T-helper 22 cell (primary cell): ENCODE measurements around the gene PARD6B.

Source experiments
- DNase-seq: peaks from one replicate; pipeline ENCODE4 v3.0.0-alpha.2; 2020; ENCODE audit warnings: low read depth

PARD6B gene

GRCh38 chr20:50724112-50724725 is 7.2 kb upstream of the PARD6B start:
- DNase-seq = no peak

GRCh38 chr20:50724851-50725723 is 6.3 kb upstream of the PARD6B start:
- DNase-seq = no peak

GRCh38 chr20:50725724-50726005 is 5.7 kb upstream of the PARD6B start:
- no peak for DNase-seq

GRCh38 chr20:50726955-50727791 is 4.2 kb upstream of the PARD6B start:
- no peak for DNase-seq

- no peak for DNase-seq
Measured at GRCh38 chr20:50727792-50728485, 3.4 kb upstream of the PARD6B start.

- no peak for DNase-seq
Measured at GRCh38 chr20:50728486-50728980, 2.8 kb upstream of the PARD6B start.

- no peak for DNase-seq
Measured at GRCh38 chr20:50728981-50729874, 2.2 kb upstream of the PARD6B start.

GRCh38 chr20:50729901-50730764 is 1.2 kb upstream of the PARD6B start:
- DNase-seq = no peak

GRCh38 chr20:50730765-50731054 is 670 bp upstream of the PARD6B start:
- no peak for DNase-seq

GRCh38 chr20:50731930-50732690 is 730 bp downstream of the PARD6B start:
- DNase-seq = no peak

- DNase-seq = no peak
Measured at GRCh38 chr20:50733644-50734349, 2.4 kb downstream of the PARD6B start.

GRCh38 chr20:50734730-50735679 is 3.6 kb downstream of the PARD6B start:
- DNase-seq = no peak

- DNase-seq = no peak
Measured at GRCh38 chr20:50735813-50736212, 4.4 kb downstream of the PARD6B start.

- no peak for DNase-seq
Measured at GRCh38 chr20:50737352-50737751, 6.0 kb downstream of the PARD6B start.

- no peak for DNase-seq
Measured at GRCh38 chr20:50743087-50743486, 11.7 kb downstream of the PARD6B start.

GRCh38 chr20:50744143-50744792 is 12.9 kb downstream of the PARD6B start:
- DNase-seq = no peak

- no peak for DNase-seq
Measured at GRCh38 chr20:50745634-50746137, 14.3 kb downstream of the PARD6B start.
